HG03097 (cell line): Measurements from ENCODE around the gene ARID3C.

Experiments
- ATAC-seq: cut with Tn5 transposase; IDR thresholded peaks from one replicate; pipeline ENCODE4 v1.9.1; 2021; ENCODE audit not compliant: unreplicated experiment, low FRiP score

The ARID3C gene

DNA sequence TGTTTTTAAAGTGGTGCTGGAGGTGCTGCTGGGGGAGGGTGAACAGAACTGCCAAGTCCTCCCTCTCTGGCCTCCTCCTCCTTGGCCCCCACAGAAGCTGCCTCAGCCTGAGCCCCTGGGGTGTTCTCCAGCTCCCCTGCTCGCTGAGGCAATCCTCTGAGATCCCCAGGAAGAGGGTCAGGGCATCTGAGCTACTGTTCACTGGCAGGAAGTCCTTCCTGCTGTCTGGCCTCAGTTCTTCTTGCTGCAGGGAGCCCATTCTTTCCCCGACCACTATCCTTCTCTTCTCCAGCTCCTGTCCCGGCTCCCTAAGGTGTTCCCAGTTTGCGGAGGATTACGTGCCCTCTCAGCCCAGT lies 49.1 kb downstream of the ARID3C start:
- no peak for ATAC-seq

GRCh38 chr9:34579104-34579807 lies 49.6 kb downstream of the ARID3C start:
- no peak for ATAC-seq

DNA sequence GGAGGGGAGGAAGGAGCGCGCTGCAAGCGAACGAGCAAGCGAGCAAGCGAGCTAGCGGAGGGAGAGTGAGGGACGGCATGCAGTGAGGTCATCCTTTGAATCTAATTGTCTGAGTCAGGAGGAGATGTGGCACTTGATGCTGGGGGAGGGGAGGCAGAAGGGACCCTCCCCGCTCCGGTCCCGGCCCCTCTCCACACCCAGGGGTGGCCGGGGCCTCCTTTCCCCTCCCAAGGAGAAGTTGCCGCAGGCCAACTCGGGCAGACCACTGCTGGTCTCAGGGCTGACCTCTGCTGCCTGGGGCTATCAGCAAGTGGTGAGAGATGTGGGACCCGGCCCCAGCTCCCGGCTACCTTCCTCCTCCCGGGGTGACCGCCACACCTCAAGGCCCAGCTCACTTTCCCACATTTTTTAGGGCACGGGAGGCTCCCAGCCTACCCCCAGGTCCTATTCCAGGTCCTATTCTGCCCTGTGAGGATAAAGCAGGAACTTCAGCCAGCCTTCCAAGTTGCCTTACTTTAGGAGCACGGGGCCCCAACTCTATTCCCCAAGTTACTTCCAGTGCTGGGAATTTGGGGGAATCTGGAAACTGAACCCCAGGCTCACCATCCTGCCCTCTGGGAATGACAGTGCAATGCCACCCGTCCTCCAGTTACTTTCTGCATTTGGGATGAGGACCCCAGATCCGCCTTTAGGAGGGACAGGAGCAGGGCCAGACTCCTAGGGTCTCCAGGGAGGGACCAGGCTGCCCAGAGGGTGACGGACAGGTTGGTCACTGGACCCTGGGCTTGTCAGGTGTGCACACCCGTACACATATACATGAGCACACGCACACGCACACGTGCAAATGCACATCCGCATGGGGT lies 50.4 kb downstream of the ARID3C start:
- ATAC-seq, result no peak

GRCh38 chr9:34577400-34578240 lies 51.2 kb downstream of the ARID3C start:
- ATAC-seq, result no peak

DNA sequence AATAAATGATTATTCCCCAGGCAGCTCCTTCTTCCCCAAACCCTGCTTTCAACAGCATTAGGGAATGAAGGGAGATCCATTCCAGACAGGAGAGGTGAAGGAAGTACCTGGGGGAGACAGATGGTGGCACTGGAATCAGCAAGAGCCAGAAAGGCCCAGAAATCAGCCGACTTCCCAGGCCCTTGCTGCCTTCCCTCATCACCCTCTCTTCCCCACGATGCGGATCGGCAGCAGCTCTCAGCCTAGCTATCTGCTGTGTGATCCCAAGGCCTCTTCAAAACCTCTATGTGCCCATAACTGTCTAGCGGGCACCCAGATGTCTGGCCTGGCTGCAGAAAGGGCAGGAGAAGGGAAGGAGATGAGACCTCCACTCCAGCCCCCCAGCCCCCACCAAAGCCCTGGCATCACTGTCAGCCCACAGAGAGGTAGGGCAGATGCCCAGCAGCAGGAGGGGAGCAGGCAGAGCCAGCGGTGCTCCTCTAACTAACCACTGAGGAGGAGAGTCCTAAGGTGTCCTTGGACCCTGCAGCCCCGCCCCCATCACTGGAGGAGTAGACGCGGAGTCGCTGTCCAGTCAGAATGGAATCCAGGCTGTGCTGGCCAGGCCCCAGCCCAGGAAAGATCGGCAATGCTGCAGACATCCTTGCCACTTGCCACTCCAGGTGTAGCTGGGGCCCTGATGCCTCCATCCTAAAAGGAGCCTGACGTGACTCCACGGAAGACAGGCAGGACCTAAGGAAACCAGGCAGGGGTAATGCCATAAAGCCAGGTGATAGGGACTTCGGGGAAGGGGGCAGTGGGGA lies 52.1 kb downstream of the ARID3C start:
- ATAC-seq, result no peak

- no peak for ATAC-seq
Measured at GRCh38 chr9:34575862-34576596, 52.8 kb downstream of the ARID3C start.

DNA sequence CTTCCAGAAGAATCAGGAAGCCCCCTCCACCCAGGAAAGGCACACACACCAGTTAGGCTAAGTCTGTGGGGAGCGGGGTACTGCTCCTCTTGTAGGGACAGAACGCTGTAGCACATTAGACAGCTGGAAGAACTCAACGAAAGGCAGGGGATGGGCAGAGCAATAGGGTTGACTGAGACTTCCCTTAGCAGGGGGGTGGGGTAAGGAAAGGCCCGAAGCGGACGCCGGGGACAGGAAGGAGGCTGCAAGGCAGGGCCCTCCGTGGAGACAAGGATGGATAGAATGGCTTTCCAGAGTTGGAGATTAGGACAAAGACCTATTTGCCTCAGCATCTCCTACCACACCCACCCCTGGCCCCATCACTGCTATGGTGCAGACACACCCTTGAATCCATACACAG lies 53.6 kb downstream of the ARID3C start:
- no peak for ATAC-seq

GRCh38 chr9:34574571-34574970 lies 54.3 kb downstream of the ARID3C start:
- no peak for ATAC-seq

- ATAC-seq, result no peak
Measured at GRCh38 chr9:34573599-34574325, 55.1 kb downstream of the ARID3C start.

DNA sequence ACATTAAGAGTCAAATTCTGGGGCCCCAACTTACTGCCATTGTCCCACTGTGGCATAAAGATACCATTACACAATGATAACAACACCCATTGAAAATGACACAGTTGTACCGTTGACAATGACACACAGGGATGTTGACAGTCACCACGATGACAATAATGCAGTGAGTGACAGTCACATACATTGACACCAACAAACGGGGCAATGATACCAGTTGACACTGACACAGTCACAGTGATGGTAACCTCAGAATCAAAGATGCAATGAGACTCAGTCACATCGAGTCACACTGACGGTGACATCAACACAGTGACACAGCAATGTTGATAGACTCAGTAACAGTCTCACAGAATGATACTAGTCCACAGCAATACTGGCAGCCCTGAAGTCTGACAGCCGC lies 56.2 kb downstream of the ARID3C start:
- no peak for ATAC-seq

DNA sequence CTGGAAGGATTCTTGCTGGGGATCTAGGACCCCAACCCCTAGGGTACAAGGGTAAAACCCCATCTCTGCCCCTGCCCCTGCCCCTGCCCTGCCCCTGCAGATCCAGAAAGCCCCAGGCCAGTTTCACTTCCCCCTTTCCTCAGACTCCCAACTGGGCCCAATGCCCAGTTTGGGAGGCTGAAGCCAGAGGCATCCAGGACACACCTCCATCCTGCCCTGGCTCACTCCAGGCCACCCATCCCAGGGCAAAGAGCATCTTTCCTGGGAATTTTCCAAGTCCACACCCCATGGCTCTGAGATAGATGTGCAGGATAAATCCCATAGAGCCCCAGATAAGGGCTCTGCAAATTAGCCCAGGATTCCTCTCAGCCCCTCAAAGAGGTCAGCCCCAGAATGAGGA lies 56.8 kb downstream of the ARID3C start:
- ATAC-seq, result no peak

GRCh38 chr9:34571481-34571810 lies 57.4 kb downstream of the ARID3C start:
- ATAC-seq, result no peak
